HG02798 (cell line): Measurements from ENCODE around the gene GIT2.
"Not testable (repeated sequence)": the region's sequence is repeated elsewhere in the genome, so short reads cannot be mapped to it uniquely, and the experiment has no call there.

Experiments used
- ATAC-seq: cut with Tn5 transposase; IDR thresholded peaks from one replicate; pipeline ENCODE4 v1.9.1; 2021; ENCODE audit warnings: mild to moderate bottlenecking; ENCODE audit not compliant: unreplicated experiment, poor library complexity

GIT2 gene

DNA sequence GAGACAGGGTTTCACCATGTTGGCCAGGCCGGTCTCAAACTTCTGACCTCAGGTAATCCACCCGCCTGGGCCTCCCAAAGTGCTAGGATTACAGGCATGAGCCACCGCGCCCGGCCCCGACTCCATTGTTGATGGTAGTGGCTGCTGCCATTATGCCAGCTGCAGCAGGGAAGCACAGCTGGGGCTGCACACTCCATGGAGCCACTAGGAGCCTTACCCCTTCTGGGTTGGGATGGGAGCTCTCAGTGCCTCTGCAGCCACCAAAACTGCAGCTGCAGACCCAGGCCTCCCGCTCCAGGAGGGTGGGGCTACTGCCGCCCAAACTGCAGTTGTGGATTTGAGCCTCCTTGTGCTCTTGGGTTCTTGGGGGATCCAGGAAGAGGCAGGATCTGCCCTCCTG is 70.2 kb downstream of the GIT2 start:
- ATAC-seq: no peak

DNA sequence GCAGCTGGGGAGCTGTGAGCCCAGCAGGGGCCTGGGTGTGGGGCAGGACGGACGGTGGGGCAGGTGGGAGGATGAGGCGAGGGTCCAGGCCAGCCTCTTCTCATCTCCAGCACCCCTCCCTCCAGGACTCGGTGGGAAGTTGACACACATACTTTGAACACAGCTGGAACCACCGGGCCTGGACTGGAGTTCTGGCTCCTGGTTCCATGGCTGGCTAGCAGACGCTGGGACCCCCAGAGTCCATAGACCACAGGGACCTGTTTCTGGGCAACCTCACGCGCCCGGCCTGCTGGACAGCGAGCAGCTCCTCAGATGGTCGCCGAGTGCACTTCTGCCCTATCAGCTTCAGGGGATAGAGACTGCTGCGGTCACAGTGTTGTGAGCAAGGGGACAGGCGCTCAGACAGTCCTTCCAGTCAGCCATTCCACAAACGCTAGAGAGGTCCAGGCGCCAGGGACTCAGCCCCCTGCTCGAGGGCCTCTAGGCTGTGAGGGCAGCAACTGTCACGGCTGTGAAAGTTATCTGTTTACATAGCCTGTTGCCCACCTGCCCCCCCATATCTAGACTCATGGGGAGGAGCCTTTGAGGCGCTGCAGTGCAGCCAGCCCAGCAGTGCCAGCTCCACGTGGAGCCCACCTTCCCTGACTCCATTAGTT is 70.9 kb downstream of the GIT2 start:
- no peak for ATAC-seq

DNA sequence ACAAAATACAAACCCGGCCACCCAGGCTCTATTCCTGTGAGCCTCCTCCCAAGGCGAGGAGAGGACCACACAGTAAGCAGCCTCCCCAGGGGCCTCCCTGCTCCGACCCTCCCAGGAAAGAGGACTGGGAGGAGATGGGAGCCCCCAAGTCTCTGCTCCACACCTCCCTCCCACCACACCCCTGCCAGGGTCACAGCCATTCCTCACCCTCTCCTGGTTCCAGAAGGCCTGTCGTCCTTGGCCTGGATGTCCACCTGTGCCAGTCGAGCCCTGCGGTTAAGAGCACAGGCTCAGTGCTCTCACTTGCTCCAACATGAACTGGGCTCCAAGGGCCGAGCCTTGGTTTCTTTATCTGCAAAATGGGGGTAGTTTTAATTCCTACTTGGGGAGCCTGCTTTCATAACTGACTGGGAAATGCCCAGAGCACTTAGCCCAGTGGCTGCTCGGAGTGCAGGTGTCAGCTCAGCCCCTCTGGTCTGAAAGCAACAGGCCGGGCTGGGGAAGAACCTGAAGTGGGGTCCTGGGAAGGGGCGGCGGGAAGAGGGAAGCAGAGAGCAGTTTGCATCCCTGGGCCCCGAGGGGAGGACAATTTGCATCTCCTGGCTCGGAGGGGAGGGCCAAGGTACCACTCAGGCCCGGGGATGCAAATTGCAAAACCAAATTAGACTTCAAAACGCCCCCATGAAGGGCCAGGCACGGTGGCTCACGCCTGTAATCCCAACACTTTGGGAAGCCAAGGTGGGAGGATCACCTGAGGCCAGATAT is 72.5 kb downstream of the GIT2 start:
- ATAC-seq: no peak

DNA sequence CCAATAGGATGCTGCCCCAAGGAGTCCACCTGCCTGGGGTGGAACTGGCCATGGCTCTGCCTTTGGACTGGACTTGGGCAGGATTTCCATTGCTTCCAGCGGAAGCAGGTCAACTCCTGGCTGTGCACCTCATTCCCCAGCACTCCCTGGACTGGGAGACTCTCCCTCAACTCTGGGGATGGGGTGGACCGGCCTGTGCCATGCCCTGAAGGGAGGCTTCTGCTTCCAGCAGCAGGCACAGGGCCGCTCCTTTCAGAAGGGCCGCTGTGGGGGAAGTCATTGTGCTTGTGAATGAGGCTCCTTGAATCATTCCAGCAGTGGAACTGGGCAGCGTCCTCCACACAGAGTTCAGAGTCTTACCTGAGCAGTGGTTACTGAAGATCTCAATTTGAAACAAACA is 73.1 kb downstream of the GIT2 start:
- no peak for ATAC-seq

GRCh38 chr12:109921982-109922381 is 74.2 kb downstream of the GIT2 start:
- ATAC-seq: no peak

GRCh38 chr12:109920261-109920780 is 75.8 kb downstream of the GIT2 start:
- no peak for ATAC-seq

DNA sequence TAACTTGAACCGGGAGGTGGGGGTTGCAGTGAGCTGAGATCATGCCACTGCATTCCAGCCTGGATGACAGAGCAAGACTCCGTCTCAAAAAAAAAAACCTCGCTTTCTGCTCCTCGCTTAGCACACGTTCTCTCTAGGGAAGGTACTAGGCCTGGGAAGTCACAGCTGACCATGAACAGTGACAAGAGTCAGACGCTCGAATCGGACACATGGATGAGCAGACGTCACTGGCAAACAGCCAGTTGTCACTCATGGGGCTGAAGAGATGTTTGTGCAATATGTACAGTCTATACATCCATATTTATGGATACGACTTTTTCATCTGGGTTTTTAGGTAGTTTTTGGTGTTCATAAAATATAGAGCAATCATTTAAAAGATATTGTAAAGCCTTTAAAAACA is 76.7 kb downstream of the GIT2 start:
- no peak for ATAC-seq

DNA sequence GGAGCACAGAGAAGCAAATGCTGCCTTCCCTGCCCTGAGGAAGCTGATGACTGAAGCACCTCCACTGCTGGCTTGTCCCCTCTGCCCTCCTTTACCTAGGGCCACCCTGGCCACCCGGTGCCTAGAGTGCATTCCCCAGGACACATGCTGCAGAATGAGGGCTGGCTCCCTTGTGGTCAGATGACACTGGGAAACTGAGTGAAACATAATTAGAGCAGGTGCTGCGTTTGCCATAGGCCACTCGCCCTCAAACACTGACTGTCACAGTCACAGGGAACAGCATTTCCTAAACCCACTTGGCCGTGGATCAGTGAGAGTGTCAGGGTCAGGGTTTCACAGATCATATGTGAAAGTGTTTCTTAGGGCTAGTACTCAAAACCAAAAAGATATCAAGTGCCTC is 80.1 kb downstream of the GIT2 start:
- no peak for ATAC-seq

DNA sequence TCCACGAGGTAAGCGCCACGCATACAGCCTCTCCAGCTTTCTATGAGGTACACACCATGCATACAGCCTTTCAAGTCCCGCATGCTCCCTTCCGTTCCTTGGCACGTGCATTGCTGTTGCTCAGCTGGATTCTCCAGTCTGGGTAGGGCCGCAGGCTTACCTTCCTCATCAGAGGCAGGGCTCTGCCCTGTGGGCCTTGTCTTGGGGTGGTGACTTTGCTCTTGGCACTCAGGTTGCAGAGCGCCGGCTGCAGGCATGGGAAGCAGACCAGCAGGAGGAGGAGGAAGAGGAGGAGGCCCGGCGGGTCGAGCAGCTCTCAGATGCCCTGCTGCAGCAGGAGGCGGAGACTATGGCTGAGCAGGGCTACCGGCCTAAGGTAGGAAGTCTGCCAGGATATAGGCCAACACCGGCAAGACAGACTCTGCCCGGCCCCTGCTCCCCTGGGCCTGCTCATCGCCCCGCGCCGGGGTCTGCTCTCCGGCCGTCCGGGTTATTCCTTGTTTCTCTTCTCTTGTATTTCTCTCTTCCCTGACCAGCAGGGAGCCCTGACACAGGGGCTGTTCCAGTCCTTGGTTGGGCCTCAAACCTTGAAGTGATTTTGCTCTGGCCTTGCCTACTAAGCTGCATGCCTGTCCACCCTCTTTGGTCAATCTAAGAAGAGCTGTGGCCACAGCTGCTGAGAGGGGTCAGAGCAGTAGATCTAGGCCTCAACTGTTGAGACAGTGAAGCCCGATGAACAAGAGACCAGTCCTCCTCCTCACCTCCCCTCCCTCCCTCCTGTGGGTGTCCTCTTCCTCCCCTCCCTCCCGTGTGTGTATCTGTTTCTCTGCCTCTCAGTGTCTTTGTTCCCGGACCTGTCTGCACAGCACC is 80.8 kb downstream of the GIT2 start:
- no peak for ATAC-seq

- no peak for ATAC-seq
Observed at GRCh38 chr12:109914461-109914860, 81.7 kb downstream of the GIT2 start.

DNA sequence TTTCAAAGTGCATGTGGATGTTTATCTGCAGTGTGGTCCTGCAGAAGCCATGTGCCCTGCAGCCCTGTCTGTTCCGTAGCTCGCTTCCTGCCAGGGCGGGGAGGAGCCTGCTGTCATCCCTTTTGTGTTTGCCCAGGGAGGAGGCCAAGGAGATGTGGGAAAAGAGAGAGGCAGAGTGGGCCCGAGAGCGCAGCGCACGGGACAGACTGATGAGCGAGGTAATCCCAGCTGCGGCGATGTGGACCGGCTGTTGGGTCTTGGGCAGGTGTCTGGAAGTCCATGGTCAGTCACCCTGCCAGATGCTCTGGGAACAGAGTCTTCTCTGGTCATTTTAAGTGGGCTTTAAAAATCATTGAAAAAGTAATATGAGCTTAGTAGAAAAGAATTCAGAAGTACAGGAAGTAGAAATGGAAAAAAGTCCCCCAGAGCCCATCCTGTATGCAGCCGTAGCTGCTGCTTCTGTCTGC is 83.3 kb downstream of the GIT2 start:
- no peak for ATAC-seq

- no peak for ATAC-seq
Observed at GRCh38 chr12:109910969-109911348, 85.2 kb downstream of the GIT2 start.

DNA sequence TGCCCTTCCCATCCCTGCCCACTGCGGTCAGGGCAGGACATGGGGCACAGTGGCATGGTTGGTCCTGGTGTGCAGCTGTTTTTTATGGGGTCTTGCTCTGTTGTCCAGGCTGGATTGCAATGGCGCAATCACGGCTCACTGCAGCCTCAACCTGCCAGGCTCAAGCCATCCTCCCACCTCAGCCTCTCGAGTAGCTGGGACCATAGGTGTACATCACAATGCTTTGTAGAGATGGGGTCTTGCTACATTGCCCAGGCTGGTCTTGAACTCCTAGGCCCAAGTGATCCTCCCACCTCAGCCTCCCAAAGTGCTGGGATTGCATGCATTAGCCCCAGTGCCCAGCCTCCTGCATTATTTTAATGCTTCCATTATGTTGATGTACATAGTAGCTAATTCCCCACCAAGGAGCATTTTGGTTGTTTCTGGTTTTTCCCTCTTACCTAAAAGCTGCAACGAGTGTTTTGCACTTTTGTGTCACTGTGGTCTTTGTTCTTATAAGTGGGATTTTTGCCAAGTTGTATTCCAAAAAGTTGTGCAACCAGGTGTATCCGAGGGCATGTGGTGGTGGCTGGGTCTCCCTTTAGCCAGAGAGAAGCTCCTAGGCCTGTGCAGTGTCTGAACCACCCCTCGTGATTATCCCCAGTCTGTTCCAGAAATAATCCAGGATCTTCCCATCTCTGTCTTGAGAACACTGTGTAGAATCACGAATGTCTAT is 85.8 kb downstream of the GIT2 start:
- no peak for ATAC-seq

DNA sequence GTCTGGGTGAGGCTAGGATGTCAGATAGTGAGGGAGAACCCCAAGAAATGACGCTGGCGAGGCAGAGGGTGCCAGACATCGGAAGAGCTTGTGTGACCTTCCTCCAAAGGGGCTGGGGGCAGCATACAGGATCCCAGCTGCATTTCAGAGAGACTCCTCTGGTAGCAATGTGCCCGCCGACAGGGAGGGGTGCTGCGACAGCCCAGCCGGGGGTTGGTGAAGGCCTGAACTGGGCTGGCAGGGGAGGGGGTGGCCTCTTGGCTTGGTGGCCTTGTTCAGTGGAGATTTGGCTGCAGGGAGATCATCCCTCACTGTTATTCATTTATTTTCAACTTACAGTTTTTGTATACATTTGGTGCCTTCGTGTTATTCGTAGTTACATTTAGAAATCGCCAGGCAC is 90.9 kb downstream of the GIT2 start:
- no peak for ATAC-seq

GRCh38 chr12:109902891-109903418 is 93.2 kb downstream of the GIT2 start:
- ATAC-seq: no peak

- ATAC-seq: peak; percentile 7
Observed at GRCh38 chr12:109900752-109901580, 95.2 kb downstream of the GIT2 start.

DNA sequence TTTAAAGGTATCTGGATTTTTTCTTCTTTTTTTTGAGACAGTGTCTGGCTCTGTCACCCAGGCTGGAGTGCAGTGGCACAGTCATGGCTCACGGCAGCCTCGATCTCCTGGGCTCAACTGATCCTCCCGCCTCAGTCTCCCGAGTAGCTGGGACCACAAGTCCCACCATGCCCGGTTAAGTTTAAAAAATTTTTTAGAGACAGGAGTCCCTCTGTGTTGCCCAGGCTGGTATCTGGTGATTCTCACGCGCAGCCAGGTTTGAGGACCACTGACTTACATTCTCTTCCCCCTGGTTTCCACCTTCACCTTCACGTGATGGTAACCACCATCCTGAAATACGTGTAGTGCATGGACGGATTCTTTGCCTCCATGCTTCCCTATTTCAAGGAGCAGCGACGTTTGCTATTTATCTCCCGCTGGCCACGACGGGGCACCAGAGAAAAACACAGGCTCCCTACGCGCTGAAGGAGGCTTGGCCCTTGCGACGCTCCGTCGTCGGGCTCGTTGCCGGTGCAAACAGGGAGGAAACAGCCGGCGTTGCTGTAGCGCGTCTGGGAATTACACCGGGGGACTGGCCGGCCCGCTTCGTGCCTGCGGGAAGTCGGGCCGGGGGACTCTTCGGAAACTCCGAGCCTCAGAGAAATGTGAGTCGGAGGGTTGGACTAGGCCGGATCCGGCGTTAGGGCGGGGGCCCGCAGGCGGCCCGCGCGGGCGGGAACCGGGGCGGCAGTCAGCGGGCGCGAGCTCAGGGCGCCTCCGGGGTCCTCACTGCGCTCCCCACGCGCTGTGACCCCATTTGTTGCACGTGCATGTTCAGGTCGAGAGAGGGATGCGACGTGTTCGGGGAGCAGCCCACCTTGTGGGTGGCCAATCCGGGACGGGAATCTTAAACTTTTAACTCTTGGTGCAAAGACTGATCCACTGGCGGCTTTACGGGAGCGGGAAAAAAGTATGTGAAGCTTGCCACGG is 96.1 kb downstream of the GIT2 start, which contains the start of gene TCHP:
Gene TCHP, plus strand, starts transcription at position 492 of the 969 bp plus-strand sequence. CDS start 2,753 bp downstream, outside the sequence.
- peak; percentile 77 for ATAC-seq

- not testable (repeated sequence) for ATAC-seq
Observed at GRCh38 chr12:109899345-109899744, 96.8 kb downstream of the GIT2 start.
